Urinary bladder (tissue), 4 donors: Measurements from ENCODE around the gene CHCHD6. TPM values are rescaled to one million over a fixed set of nuclear protein-coding genes. Genes with fewer than 3 reads are reported as not detected.

ENCODE experiments used
- DNase-seq: peaks from one replicate; pipeline ENCODE4 v3.0.0-alpha.2; 2015; ENCODE audit errors: extremely low spot score
- H3K27ac ChIP-seq: one replicate; pipeline ENCODE4 v1.5.1; 2013; ENCODE audit warnings: low read depth, mild to moderate bottlenecking, moderate library complexity
- H3K36me3 ChIP-seq: one replicate; pipeline ENCODE4 v1.6.1; 2013; ENCODE audit warnings: mild to moderate bottlenecking, moderate library complexity; ENCODE audit not compliant: insufficient read depth
- H3K4me1 ChIP-seq: one replicate; pipeline ENCODE4 v1.6.1; 2013; ENCODE audit warnings: mild to moderate bottlenecking, moderate library complexity; ENCODE audit not compliant: insufficient read depth
- H3K4me3 ChIP-seq: one replicate; pipeline ENCODE4 v1.5.1; 2013; ENCODE audit warnings: low read depth, low read length
- WGBS: extraction: QIAGEN DNeasy Blood & Tissue Kit; methylation state at CpG from one replicate; pipeline ENCODE4 v1.1.7; 2013; 5-methylcytosine and 5-hydroxymethylcytosine counted together
- polyA plus RNA-seq: library from polyadenylated mRNA; stranded (reverse); fragments of 200-250 nt; gene quantifications from one replicate; pipeline ENCODE4 v1.2.3, GENCODE V29; 2013
- total RNA-seq: library from RNA; depleted of rRNA; stranded (reverse); fragments of >200 nt; gene quantifications from one replicate; pipeline ENCODE4 v1.2.3, GENCODE V29; 2014
- donor health status: healthy with polysubstance abuse.
- donor health status: healthy.

Gene CHCHD6
- total and polyA plus RNA-seq, 2 donors, result 5.4 to 20.9 TPM

GRCh38 chr3:126731044-126731443 is 27.0 kb downstream of the CHCHD6 start:
- DNase-seq, result no peak
- WGBS, result 71% methylated on average over 3 of the region's 3 CpGs
- Histone ChIP-seq H3K4me1 (no peaks in the 10 kb centered on the region), H3K36me3 (no peaks in the 10 kb centered on the region), H3K27ac (no peak overlapping the region), H3K4me3 (no peak overlapping the region)

DNA sequence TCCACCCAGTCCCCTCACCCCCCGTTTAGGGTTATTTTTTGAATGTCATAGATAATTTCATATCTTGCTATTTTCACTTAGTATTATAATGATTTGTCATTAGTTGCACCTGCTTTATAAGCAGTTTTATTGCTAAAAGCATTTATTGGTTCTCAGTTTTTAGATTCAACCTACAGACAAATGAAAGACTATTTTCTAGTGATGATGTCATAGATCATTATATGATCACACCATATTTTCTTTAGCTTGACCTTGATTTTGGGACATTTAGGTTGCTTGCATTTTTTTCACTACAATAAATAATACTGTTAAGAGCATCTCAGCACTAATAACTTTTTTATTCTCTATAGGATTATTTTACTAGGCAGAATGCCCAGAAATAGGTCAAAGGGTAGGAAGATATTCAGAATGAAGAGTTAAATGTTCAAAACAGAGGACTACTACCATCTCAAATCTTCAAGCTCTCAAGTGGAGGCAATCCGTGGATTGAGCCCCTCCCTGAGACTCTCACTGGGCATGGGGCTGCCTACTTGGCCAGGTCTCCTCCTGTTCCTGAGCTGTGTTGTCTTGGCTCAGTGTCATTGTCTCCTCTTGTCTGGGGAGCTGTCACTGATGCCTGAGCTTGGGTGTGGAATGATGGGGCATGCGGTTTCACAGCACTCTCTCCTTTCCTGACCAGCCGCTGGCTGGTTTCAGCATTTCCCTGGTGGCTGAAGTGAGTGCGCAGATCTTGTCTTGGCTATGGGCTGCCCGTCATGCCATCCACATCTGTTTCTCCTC is 28.4 kb downstream of the CHCHD6 start:
- H3K4me1 ChIP-seq, result no peaks in the 10 kb centered on the region
- H3K27ac ChIP-seq, result no peak overlapping the region
- no peak overlapping the region for H3K4me3 ChIP-seq
- 77% methylated on average over 6 of the region's 6 CpGs for WGBS
- no peaks in the 10 kb centered on the region for H3K36me3 ChIP-seq
- DNase-seq, result no peak

DNA sequence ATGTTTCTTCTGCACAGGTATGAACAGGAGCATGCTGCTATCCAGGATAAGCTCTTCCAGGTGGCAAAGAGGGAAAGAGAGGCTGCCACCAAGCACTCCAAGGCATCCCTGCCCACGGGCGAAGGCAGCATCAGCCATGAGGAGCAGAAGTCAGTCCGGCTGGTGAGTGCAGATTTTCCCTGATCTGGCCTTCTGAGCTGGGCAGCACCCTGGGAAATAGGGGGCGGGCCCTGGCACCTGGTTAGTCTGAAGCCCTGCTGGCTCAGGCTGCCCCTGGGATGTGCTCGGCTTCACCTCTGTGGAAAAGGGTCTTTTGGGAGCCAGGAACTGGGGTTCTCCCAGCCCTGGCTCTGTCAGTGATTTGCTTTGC is 29.0 kb downstream of the CHCHD6 start:
- no peak overlapping the region for H3K27ac ChIP-seq
- no peak overlapping the region for H3K4me3 ChIP-seq
- WGBS, result 97% methylated on average over 5 of the region's 5 CpGs
- H3K4me1 ChIP-seq, result no peaks in the 10 kb centered on the region
- DNase-seq, result no peak
- no peaks in the 10 kb centered on the region for H3K36me3 ChIP-seq

- WGBS, result 83% methylated on average over 5 of the region's 5 CpGs
Measured at GRCh38 chr3:126734106-126734723, 30.2 kb downstream of the CHCHD6 start.

DNA sequence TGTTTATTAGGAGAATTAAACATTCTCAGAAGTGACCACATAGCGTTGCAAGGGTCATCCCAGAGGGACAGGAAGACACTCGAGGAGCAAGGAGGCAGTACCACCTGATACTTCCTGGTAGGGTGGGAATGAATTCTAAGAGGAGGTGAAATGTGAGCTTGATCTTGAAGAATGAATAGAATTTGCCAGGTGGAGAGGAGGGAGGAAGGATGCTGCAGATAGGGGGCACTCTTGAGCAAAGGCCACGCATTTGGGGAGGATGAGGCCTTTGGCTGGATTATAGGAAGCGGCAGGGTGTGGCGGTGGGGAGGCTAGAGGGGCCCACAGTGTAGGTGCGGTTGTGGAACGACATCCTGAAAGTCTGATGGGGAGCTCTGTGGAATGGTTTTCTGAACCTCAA is 33.5 kb downstream of the CHCHD6 start:
- H3K4me1 ChIP-seq, result no peaks in the 10 kb centered on the region
- no peak overlapping the region for H3K4me3 ChIP-seq
- 92% methylated on average over 7 of the region's 7 CpGs for whole genome bisulfite sequencing
- DNase-seq, result no peak
- H3K36me3 ChIP-seq, result no peaks in the 10 kb centered on the region
- no peak overlapping the region for H3K27ac ChIP-seq

More at GRCh38 chr3:126734106-126734723, 30.2 kb downstream of the CHCHD6 start:
- Histone ChIP-seq H3K4me1 (no peaks in the 10 kb centered on the region), H3K36me3 (no peaks in the 10 kb centered on the region), H3K27ac (no peak overlapping the region), H3K4me3 (no peak overlapping the region)
- no peak for DNase-seq

DNA sequence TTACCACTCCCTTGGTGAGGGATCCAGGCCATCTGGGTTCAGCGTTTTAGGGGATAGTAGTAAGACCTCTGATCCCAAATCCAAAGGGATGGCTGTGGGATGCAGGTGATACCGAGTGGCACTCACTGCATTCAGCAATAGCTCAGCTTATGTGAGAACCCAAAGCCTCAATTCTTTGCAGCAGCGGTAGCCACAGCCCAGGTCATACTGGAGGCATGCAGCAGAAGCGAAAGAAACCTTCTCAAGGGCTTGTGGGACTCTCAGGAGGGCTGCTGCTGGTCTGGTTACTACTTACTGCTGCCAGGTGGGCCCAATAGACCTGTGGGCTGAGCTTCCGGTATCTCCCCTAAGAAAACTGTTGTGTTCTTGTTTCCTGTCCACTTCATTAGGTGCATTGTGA is 38.0 kb downstream of the CHCHD6 start:
- H3K4me3 ChIP-seq, result no peak overlapping the region
- WGBS, result 96% methylated on average over 5 of the region's 5 CpGs
- no peak overlapping the region for H3K27ac ChIP-seq
- no peak for DNase-seq
- no peaks in the 10 kb centered on the region for H3K36me3 ChIP-seq
- no peaks in the 10 kb centered on the region for H3K4me1 ChIP-seq

DNA sequence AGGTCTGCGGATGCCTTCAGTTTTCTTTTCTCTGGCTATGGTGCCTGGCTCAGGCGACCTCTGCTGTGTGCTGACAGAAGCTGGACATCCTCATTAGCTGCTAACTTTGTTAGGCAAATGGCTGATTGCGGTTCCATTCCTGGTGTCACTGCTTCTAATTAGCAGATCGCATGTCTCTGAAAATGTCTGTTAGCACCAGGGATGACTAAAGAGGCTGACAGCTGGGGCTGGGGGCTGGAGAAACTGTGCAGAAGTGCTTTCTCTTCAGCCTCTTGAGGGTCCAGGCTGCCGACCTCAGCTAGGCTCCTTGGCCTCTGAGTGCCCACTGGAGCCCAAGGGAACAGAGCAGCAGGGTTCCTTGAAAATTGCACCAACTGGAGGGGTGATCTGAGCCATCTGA is 39.3 kb downstream of the CHCHD6 start:
- no peak for DNase-seq
- 85% methylated on average over 5 of the region's 5 CpGs for WGBS

DNA sequence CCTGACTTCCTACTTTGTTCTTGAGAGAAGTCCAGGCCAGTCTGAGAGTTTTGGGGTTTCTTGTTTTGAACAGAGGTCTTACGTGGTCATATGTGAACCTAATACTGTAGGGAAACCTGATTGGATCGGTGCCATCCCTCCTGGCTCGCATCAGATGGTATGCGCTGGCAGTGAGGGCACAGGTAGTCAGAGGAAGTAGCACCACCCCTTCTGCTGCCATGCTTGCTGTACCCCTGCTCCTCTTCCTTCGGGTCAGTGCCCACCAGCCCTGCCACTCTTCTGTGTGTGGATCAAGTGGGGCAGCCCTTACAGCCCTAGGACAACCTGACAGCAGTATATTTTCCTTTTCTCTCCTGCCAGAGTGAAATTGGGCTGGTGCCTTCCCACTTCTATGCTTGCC is 39.7 kb downstream of the CHCHD6 start:
- DNase-seq, result no peak
- WGBS, result 91% methylated on average over 5 of the region's 5 CpGs
- no peak overlapping the region for H3K4me3 ChIP-seq
- no peaks in the 10 kb centered on the region for H3K4me1 ChIP-seq
- H3K36me3 ChIP-seq, result no peaks in the 10 kb centered on the region
- no peak overlapping the region for H3K27ac ChIP-seq

More for the DNA sequence above, 39.3 kb downstream of the CHCHD6 start:
- no peak overlapping the region for H3K27ac ChIP-seq
- no peaks in the 10 kb centered on the region for H3K36me3 ChIP-seq
- no peak overlapping the region for H3K4me3 ChIP-seq
- H3K4me1 ChIP-seq, result no peaks in the 10 kb centered on the region

GRCh38 chr3:126745760-126746394 is 41.8 kb downstream of the CHCHD6 start:
- no peak for DNase-seq
- H3K4me3 ChIP-seq, result no peak overlapping the region
- 85% methylated on average over 6 of the region's 6 CpGs for WGBS
- no peaks in the 10 kb centered on the region for H3K36me3 ChIP-seq
- no peaks in the 10 kb centered on the region for H3K4me1 ChIP-seq
- no peak overlapping the region for H3K27ac ChIP-seq

DNA sequence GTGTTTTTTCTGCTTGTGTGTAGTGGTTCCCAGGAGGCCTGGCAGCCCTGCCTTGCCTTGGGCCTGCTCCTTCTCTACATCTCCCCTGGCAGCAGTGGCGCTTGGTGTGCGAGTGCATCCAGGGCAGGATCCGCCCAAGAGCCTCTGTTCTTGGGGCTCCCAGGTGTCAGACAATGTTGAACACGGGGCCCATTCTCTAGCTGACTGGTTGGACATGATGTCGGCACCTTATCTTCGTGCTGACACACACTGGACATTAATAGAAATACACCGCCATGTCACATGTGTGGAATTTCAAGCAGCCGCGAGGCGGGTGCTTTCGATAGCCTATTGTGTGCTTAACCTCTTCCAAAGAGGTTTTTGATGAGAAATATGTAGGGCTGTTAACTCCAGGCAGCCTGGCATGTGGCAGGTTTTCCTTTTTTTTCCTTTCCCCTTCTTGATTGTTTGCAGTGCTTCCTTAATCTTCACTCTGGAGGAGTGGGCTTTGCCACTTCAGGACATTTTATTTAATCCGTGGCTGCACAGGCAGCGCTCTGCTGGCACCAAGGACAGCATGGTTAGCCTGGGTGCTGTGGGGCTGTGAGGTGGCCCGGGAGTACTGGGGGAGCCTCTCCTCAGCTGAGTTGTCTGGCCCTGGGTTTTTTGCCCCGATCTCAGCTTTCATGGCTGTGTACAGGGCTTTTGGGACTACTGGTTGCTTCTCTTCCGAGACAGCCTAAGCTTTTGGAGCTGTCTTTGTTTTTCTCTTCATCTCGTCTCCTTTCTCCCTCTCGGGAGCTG is 42.5 kb downstream of the CHCHD6 start:
- no peak for DNase-seq
- no peaks in the 10 kb centered on the region for H3K4me1 ChIP-seq
- no peak overlapping the region for H3K27ac ChIP-seq
- no peak overlapping the region for H3K4me3 ChIP-seq
- 64% methylated on average over 18 of the region's 18 CpGs for WGBS
- H3K36me3 ChIP-seq, result no peaks in the 10 kb centered on the region

DNA sequence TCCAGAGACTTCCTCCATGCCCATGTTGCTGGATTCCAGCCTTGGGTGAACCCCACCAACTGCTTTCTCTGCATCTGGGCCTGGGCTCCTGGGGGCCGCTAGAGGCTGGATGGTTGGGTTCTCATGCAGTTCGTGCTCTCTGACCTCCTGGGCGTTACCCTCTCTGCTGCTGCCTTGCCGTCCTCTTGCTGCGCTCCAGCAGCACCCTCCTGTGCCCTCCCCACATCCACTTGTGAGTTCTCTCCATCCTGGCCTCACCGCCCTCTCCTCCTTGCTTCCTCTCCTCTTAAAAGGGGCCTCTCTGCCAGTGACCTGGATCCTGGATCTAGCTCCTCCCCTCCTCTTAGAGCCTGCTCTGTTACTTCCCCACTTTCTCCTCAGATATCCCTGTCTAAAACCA is 43.7 kb downstream of the CHCHD6 start:
- Histone ChIP-seq H3K36me3 (no peaks in the 10 kb centered on the region), H3K27ac (no peak overlapping the region), H3K4me3 (no peak overlapping the region), H3K4me1 (no peaks in the 10 kb centered on the region)
- DNase-seq, result no peak
- 96% methylated on average over 6 of the region's 6 CpGs for WGBS

DNA sequence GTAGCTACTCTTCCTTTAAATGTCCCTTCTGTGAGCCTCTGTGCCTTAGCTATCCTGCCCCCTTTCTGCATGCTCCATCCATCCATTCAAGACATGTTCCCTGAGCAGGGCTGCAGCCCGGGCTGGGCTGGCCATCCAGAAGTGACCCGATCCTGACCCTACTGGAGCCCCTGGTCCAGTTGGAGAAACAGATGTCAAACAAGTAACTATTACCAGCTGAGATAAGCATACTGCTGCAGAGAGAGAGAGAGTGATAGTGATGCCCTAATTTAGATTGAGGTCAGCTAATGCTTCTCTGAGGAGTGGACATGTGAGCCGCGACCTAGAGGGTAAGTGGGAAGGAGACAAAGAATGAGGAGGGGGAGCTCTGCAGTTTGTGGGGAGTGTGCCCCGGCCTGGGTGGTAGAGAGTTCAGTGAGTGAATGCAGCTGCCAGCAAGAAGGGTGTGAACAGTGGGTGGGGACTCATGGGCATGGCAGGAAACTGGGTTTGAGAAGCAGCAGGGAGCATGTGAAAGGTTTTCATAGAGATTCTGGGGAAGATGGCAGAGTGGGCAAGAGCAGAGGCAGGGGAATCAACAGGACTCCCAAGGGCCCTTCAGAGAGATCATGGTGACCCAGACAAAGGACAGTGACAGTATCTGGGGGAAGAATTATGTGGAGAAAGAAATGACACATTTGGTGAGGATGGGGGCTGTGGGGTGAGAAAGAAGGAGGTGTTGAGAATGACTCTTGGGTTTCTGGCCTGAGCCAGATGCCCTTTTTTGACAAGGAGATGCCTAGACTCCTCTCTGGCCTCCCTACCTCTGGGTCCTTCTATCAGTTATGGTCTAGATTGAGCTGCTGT is 44.9 kb downstream of the CHCHD6 start:
- H3K4me1 ChIP-seq, result no peaks in the 10 kb centered on the region
- 84% methylated on average over 5 of the region's 5 CpGs for WGBS
- H3K4me3 ChIP-seq, result no peak overlapping the region
- H3K36me3 ChIP-seq, result no peaks in the 10 kb centered on the region
- no peak overlapping the region for H3K27ac ChIP-seq
- no peak for DNase-seq

GRCh38 chr3:126749547-126749875 is 45.5 kb downstream of the CHCHD6 start:
- Histone ChIP-seq H3K36me3 (no peaks in the 10 kb centered on the region), H3K4me1 (no peaks in the 10 kb centered on the region), H3K27ac (no peak overlapping the region), H3K4me3 (no peak overlapping the region)
- WGBS, result 91% methylated on average over 3 of the region's 3 CpGs
- DNase-seq, result no peak
